HG02885 (cell line): ENCODE measurements around the gene SULT2B1.
"Not testable (repeated sequence)": the region's sequence is repeated elsewhere in the genome, so short reads cannot be mapped to it uniquely, and the experiment has no call there.

Source experiments
- ATAC-seq: cut with Tn5 transposase; IDR thresholded peaks from one replicate; pipeline ENCODE4 v1.9.1; 2021; ENCODE audit warnings: mild to moderate bottlenecking; ENCODE audit not compliant: unreplicated experiment, poor library complexity

Gene SULT2B1

DNA sequence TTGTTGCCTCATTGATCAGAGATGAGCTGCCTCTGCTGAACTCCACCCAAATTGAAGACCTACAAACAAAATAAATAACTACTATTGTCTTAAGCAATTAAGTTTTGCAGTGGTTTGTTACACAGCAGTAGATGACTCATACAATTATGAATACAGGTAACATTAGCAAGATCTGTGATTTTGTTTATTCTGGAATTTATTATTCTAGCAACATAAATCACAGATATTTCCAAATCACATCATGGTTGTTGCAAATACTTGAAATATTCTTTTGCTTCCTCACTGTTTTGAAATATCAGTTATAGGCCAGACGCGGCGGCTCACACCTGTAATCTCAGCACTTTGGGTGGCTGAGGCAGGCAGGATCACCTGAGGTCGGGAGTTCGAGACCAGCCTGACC lies 27.2 kb upstream of the SULT2B1 start:
- ATAC-seq = no peak

DNA sequence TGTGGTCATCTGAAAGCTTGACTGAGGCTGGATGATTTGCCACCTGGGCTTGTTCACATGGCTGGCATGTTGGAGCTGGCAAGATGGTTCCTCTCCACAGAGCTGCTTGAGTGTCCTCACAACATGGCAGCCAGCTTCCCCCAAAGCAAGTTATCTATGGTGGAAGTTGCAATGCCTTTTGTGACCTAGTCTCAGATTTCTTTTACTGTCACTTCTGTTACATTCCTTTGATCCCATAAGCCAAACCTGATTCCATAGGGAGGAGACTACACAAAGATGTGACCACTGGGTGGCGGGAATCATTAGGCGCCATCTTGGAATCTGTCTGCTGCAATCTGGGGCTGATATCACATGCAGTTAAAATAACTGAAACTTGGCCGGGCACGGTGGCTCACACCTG lies 22.8 kb upstream of the SULT2B1 start:
- no peak for ATAC-seq

DNA sequence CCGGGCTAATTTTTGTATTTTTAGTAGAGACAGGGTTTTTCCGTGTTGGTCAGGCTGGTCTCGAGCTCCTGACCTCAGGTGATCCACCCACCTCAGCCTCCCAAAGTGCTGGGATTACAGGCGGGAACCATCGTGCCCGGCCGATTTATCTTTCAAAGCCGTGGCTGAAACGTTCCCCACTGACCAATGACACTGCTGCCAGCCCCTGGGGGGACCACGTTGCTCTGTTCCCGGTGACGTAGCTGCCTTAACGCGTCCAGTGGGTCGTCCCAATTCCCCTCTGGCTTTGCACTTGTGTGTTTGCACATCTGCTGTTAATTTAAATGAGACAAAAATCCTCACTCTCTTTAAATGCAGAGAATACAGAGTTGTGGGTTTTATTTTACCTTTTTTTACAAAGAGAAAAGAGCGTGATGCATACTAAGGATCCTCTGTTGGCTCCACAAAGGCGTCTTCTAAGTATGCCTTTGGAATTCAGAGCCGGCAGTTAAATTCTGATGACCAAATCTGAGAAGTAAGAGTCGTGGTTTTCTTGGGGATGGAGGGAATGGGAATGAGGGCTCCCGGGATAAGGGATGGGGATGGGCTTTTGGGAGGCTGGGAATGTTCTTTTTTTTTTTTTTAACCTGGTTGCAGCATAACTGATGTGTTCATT lies 21.8 kb upstream of the SULT2B1 start:
- no peak for ATAC-seq

DNA sequence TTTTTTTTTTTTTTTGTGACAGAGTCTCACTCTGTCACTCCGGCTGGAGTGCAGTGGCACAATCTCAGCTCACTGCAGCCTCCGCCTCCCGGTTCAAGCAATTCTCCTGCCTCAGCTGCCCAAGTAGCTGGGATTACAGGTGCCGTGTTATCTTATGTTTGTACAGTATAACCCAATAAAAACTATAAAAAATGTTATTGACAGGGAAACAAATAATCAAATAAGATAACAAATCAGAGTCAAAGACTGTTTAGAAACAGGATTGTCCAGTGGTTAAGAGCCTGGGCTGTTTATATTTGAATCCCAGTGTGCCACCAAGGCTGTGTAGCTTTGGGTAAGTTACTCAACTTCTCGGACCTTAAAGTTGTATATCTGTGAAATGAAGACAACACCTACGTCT lies 21.2 kb upstream of the SULT2B1 start:
- no peak for ATAC-seq

- ATAC-seq = no peak
Measured at GRCh38 chr19:48533770-48534169, 18.2 kb upstream of the SULT2B1 start.

DNA sequence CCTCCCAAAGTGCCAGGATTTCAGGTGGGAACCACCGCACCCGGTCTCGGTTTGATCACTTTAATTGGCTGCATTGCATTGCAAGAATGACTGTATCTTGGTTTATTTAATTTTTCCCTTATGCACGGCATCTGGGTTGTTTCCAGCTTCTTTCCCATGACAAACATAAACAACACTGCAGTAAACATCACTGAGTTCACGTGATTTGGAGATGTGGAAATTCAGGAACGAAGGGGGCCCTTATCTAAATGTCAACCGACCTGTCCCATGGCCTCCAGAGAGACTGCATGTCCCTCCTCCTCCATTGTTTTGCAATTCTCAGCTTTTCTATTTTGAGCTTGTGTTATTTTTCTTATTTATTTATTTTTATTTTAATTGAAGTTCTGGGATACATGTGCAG lies 14.4 kb upstream of the SULT2B1 start:
- no peak for ATAC-seq

- not testable (repeated sequence) for ATAC-seq
Measured at GRCh38 chr19:48538057-48538456, 13.9 kb upstream of the SULT2B1 start.

DNA sequence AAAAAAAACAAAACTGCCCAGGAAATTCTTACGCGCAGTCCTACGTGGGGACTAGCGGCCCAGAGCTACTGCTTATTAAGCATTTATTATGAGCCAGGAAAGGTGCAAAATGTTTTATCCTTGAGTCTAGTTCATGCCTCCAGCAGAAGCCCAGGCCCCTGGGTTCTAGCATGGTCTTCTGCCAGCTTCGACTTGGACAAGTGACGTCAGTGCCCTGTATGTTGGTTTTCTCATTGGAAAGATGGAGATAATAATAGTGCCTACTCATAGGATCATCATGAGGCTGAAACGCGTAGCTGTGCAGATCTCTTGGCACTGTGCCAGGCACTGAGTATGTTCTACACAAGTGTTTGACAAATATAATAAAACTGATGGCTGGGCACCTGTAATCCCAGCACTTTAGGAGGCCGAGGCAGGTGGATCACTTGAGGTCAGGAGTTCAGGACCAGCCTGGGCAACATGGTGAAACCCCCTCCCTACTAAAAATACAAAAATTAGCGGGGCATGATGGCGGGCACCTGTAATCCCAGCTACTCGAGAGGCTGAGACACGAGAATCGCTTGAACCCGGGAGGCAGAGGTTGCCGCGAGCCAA lies 12.4 kb upstream of the SULT2B1 start:
- ATAC-seq = no peak

DNA sequence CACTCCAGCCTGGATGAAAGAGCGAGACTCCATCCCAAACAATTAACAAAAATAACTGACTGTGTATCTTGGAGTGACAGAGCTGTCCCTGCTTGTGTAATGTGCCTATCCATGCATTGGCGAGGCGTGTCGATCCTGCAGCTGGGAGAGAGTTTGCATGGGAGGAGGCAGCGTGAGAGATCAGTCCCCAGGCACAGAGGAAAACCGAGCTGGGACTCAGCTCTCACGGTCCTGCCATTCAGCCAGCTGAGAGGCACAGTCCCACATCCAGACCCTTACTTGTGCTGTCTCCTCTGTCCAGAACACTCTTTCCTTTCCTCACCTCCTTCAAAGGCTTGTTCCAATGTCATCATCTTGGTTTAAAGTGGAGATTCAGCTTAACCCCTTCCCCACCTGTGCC lies 11.9 kb upstream of the SULT2B1 start:
- ATAC-seq = no peak

DNA sequence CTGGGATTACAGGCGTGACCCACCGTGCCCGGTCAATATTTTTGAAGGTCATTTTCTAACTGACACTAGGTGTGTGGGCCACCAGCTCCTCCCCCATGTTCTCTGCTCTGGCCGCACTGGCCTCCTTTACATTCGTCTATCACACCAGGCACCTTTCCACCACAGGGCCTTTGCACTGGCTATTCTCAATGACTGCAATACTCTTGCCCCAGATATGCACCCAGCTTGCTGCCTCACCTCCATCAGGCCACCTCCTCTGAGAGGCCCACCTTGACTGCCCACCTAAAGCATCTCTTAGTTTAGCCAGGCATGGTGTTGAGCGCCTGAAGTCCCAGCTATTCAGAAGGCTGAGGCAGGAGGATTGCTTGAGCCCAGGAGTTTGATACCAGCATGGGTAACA lies 10.2 kb upstream of the SULT2B1 start:
- ATAC-seq = no peak

DNA sequence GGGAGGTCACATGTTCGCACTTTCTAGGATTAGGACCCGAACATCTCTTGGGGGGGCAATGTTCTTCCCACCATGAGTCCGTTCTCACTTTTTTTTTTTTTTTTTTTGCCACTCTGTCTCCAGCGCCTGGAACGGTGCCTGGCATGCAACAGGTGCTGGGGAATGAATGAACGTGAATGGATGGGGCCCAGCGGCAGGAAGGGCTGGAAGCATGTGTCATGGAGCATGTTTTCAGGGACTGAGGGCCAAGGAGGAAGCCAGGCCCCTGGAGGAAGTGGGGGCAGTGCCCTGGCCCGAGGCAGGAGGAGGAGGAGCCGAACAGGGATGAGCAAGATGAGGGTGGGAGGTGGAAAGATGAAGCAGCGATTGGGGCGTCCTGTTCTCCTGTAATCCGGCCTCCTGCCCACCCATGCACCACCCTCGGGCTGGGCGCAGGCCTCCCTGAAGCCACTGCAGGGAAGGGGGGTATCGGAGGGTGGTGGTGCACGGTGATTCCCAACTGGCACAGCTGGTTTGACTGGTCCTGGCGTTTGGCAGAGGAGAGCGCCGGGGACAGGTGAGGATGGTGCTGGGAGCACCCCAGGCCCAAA lies 8.8 kb upstream of the SULT2B1 start:
- no peak for ATAC-seq

GRCh38 chr19:48544856-48545750 lies 6.9 kb upstream of the SULT2B1 start:
- no peak for ATAC-seq

- no peak for ATAC-seq
Measured at GRCh38 chr19:48547722-48548121, 4.2 kb upstream of the SULT2B1 start.

GRCh38 chr19:48548253-48548911 lies 3.6 kb upstream of the SULT2B1 start:
- no peak for ATAC-seq

DNA sequence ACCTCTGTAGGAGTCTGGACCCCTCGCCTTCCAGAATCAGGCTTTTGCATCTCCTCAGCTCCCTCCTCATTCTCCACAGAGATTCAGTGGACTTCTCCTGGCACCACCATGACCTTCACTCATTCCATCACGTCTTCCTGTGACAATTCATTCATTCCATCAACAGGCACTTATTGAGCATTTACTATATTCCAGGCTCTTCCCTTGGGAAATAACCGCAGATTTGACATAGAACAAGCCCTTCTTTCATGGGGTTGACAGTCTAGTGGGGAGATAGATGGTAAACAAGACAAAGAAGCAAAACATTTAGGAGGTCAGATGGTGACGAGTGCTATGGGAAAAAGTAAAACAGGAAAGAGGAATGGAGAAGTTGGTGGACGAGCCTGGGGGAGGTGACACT lies 2.6 kb upstream of the SULT2B1 start:
- ATAC-seq = no peak

DNA sequence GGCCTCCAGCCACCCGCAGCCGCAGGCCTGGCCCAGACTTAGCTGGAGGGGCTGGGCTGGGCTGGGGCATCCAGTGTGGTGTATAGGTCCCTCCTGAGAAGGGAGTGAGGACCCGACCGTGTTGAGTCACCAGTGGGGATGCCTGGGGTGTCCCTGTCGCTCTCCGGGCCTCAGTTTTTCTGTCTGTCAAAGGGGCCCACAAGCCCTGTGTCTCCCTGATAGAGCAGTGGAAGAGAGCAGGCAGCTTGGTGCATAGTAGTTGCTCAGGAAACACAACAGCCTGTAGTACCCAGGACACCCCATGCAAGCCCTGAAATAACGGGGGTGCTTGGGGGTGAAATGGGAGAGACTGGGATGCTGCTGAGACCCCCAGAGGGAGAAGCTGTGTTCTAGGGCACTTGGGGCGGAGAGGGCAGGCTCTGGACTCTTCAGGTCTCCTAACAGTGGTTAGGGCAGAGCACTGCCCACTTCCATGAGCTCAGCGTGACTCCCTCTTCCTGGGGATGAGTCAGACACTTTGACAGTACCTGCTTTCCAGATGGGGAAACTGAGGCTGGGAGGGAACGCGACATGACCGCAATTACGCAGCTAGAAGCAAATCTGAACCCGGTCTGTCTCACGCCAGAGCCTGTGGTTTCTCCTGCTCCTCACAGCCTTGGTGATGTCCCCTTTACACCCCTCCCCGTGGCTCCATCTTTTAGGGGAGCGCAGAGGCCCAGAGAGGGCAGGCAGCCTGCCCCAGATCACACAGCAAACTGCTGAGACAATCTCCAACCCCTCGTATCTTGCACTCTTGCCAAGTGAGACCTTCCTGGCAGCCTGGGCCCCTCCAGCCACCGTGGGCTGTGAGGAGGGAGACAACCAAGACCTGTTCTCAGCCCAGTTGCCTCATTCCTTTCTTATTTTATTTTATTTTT lies 692 bp downstream of the SULT2B1 start:
- ATAC-seq = no peak

GRCh38 chr19:48553676-48554384 lies 1.9 kb downstream of the SULT2B1 start:
- no peak for ATAC-seq

- ATAC-seq = no peak
Measured at GRCh38 chr19:48554385-48555091, 2.6 kb downstream of the SULT2B1 start.
